GM13976 (cell line): ENCODE results near the gene EBF3.

Experiments
- DNase-seq: peaks from one replicate; pipeline ENCODE4 v3.0.0; 2012; ENCODE audit warnings: low spot score
- in situ Hi-C: fragments of 300-500 bp; cut with MboI; formaldehyde crosslinking; loops from one replicate; pipeline ENCODE4 v1.12.0; 2022; ENCODE audit warnings: low sequenced_read_pairs, mixed read lengths, inconsistent platforms; ENCODE audit not compliant: unreplicated experiment
- TF ChIP-seq, protein P1 (sequence below): IDR thresholded peaks from 2 replicates; pipeline ENCODE4 v1.5.1; 2012; ENCODE audit warnings: borderline replicate concordance, mild to moderate bottlenecking; ENCODE audit not compliant: insufficient read depth; ENCODE audit errors: extremely low read depth, missing control alignments, control extremely low read depth

Gene EBF3

DNA sequence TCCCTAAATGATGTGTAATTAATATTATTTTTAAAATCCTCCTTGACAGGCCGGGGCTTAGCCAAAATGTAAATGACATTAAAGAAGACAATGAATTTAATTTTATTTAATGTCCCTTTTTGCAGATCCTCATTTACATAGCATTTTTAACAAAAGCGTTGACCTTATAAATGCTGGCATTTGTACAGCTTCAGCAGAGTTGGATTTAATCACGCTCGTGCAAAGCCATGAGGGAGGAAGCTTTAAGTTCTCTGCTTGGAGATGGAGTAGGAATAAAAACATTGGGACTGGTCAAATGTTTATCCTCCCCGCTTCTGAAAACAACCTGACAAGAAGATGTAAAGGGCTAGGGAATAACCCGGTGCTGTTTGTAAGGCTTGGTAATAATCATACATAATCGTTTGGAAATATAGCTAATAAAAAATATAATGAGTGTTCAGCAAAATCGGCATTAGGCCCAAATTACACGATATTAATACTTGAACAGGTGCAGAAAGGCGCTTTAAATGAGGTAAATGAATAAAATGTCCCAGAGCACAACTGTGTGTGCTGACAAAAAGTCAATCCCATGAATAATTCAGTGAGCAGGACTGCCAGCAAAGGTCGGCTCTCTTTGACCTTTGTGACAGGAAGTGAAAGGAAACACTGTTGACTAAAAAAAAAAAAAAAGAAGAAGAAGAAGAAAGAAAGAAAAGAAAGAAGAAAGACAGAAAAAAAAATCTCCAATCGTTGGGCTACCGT lies 11.5 kb downstream of the EBF3 start:
- TF ChIP-seq, protein P1, sequence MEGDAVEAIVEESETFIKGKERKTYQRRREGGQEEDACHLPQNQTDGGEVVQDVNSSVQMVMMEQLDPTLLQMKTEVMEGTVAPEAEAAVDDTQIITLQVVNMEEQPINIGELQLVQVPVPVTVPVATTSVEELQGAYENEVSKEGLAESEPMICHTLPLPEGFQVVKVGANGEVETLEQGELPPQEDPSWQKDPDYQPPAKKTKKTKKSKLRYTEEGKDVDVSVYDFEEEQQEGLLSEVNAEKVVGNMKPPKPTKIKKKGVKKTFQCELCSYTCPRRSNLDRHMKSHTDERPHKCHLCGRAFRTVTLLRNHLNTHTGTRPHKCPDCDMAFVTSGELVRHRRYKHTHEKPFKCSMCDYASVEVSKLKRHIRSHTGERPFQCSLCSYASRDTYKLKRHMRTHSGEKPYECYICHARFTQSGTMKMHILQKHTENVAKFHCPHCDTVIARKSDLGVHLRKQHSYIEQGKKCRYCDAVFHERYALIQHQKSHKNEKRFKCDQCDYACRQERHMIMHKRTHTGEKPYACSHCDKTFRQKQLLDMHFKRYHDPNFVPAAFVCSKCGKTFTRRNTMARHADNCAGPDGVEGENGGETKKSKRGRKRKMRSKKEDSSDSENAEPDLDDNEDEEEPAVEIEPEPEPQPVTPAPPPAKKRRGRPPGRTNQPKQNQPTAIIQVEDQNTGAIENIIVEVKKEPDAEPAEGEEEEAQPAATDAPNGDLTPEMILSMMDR, result no peak
- in situ Hi-C loops, result loop anchor here (25.0 kb wide), 1 partner anchor 915 kb away; no protein-coding TSS in a partner anchor
- DNase-seq, result no peak

DNA sequence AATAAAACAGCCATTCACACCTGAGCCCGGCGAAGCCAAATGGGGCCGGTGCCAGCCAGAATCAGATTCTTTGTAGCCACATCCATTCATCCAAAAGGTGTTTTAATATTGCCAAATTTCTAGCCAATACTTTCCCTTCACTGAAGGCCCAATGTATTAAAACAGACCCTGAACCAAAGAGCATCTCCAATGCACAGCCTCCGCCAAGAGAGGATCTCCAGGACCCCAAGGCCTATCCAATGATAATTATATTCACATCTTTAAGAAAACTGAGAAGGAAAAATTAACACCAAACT lies 12.2 kb downstream of the EBF3 start:
- in situ Hi-C loops, result loop anchor here (25.0 kb wide), 1 partner anchor 915 kb away; no protein-coding TSS in a partner anchor
- TF ChIP-seq, protein P1, result no peak
- DNase-seq, result no peak

DNA sequence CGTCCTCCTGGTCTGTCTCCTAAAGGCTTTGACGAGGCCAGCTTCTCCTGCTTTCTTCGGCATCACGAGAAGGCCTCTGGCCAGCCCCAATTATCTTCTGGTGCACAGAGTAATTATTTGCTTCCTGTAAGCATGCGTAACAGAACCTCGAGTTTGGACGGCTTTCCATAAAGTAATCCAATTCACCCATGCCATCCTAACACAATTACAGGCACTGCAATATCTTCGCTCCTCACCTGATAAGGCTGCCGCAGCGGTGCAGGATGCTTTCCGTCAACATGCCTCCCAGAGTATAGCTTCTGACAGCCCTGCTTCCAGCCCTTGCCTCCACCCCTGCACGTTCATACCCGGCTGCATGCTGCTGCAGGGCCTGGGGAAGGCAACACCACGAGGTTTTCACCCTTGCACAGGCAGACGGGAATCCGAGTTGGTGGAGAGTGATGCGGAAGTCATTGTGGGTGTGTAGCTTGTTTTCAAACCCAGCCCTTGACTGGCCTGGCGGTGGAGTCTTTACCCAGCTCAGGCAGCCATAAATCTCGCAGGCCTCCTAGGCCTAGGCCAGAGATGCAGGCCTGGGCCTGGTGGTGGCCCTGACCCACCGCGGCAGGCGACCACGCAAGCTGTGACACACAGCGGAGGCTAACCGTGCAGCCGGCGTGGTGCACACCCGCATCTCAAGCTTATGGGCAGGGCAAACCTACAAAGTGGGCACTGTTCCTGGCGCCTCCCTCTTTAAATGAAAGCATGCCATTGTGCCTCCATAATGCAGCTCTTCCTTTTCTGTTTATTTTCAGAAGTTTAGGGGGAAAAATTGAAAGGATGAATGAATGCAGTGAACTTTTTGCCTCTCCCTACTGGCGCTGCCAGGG lies 12.7 kb downstream of the EBF3 start:
- TF ChIP-seq, protein P1, result no peak
- in situ Hi-C loops, result loop anchor here (25.0 kb wide), 1 partner anchor 914 kb away; no protein-coding TSS in a partner anchor
- no peak for DNase-seq

DNA sequence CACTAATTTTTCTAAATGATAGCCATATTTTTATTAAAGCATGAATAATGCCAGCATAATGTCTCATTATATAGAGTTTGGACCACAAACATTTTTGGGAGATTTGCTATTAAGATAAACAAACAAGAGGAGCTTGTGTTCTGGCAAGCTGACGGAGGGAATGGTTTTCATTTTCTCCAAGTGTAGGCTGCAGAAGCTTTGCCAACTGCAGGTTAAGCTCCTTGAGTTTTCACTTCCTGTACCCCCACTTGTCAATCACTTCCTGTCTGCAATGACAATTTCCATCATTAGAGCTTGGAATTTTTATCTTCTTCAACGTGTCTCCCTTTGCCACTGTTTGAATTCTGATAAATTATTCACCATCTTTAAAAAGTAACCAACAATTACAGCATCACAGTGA lies 13.4 kb downstream of the EBF3 start:
- in situ Hi-C loops, result loop anchor here (25.0 kb wide), 1 partner anchor 913 kb away; no protein-coding TSS in a partner anchor
- no peak for DNase-seq
- TF ChIP-seq, protein P1, result no peak

DNA sequence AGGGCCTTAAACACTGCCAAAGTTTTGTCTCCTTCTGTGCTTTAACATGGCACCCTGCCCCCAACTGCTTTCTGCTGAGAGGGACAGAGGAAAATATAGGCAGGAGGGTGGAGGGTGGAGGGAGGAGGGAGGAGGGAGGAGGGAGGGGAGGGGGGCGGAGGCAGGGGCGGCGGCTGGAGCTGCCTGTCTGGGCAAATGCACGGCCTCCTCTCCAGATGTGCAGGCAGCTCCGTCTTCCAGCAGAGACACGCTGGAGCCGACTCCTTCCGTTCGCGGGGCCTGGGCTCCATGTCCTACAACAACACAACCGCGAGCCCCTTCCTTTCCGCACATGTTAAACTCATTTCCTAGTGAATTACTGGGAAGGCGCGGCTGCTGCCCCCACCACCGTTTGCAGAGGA lies 14.2 kb downstream of the EBF3 start:
- TF ChIP-seq, protein P1, result no peak
- no peak for DNase-seq
- in situ Hi-C loops, result loop anchor here (25.0 kb wide), 1 partner anchor 913 kb away; no protein-coding TSS in a partner anchor

DNA sequence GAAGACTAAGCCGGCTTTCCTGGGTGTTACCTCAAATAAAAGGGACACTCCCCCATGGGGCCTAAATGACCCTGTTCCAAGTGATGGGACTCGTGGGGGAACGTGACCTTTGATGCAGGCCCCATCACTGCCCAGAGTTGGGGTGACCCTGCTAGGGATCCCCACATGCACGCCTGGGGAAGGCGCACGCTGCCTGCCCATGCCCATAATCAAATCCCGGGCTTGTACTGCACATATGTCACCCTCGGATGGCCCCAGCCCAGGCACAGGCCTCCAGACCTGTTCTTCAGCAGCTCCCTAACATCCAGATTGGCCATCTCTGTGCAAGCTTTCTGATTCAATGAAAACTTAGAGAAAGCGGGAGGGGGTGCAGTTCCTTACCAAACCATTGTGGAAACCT lies 14.7 kb downstream of the EBF3 start:
- no peak for DNase-seq
- TF ChIP-seq, protein P1, result no peak
- in situ Hi-C loops, result no loop called here
